Stimulated activated CD8-positive, alpha-beta memory T cell treated with anti-CD3 and anti-CD28 coated beads, Interleukin-15, amount 100 ng/mL, for 24 hours (primary cell): ENCODE data around the gene DLEC1.

Experiments
- DNase-seq: peaks from one replicate; pipeline ENCODE4 v3.0.0-alpha.2; 2020; ENCODE audit warnings: low read depth

The DLEC1 gene

GRCh38 chr3:38002291-38002876 lies 36.6 kb upstream of the DLEC1 start:
- DNase-seq: no peak

- no peak for DNase-seq
Measured at GRCh38 chr3:38002940-38003339, 36.1 kb upstream of the DLEC1 start.

GRCh38 chr3:38003371-38003816 lies 35.6 kb upstream of the DLEC1 start:
- DNase-seq: no peak

- no peak for DNase-seq
Measured at GRCh38 chr3:38003817-38004414, 35.1 kb upstream of the DLEC1 start.

GRCh38 chr3:38004415-38005075 lies 34.5 kb upstream of the DLEC1 start:
- DNase-seq: no peak

- DNase-seq: no peak
Measured at GRCh38 chr3:38005076-38006020, 33.7 kb upstream of the DLEC1 start.

GRCh38 chr3:38006031-38006430 lies 33.0 kb upstream of the DLEC1 start:
- no peak for DNase-seq

GRCh38 chr3:38006445-38006995 lies 32.5 kb upstream of the DLEC1 start:
- no peak for DNase-seq

- no peak for DNase-seq
Measured at GRCh38 chr3:38007754-38008090, 31.3 kb upstream of the DLEC1 start.

- no peak for DNase-seq
Measured at GRCh38 chr3:38008191-38008701, 30.8 kb upstream of the DLEC1 start.

GRCh38 chr3:38008971-38009580 lies 29.9 kb upstream of the DLEC1 start:
- no peak for DNase-seq

- DNase-seq: no peak
Measured at GRCh38 chr3:38009807-38010591, 29.0 kb upstream of the DLEC1 start.

GRCh38 chr3:38011111-38011510 lies 27.9 kb upstream of the DLEC1 start:
- DNase-seq: no peak

GRCh38 chr3:38015485-38015884 lies 23.5 kb upstream of the DLEC1 start:
- no peak for DNase-seq

GRCh38 chr3:38015984-38016383 lies 23.0 kb upstream of the DLEC1 start:
- DNase-seq: no peak

- no peak for DNase-seq
Measured at GRCh38 chr3:38016410-38016809, 22.6 kb upstream of the DLEC1 start.

- DNase-seq: no peak
Measured at GRCh38 chr3:38016847-38017444, 22.1 kb upstream of the DLEC1 start.

GRCh38 chr3:38017445-38018295 lies 21.3 kb upstream of the DLEC1 start:
- no peak for DNase-seq
